Fibroblast of lung (primary cell): Measurements from ENCODE around the gene ZMAT2. TPM values are rescaled to one million over a fixed set of nuclear protein-coding genes. Genes with fewer than 3 reads are reported as not detected.
"Not testable (repeated sequence)": the region's sequence is repeated elsewhere in the genome, so short reads cannot be mapped to it uniquely, and the experiment has no call there.

Experiments
- DNase-seq, 2 donors: peaks; one replicate each; pipeline versions ENCODE4 v3.0.0 to v3.0.0-alpha.2; 2010; ENCODE audit warnings: low read depth in 2 of 2
- H2AFZ ChIP-seq: 2 replicates; pipeline ENCODE4 v1.5.1; 2012; ENCODE audit warnings: low read length, control low read depth, inconsistent platforms
- H3K27ac ChIP-seq: 2 replicates; pipeline ENCODE4 v1.5.1; 2011; ENCODE audit warnings: low read length, control low read depth; ENCODE audit not compliant: insufficient read depth
- H3K27me3 ChIP-seq: 2 replicates; pipeline ENCODE4 v1.5.1; 2011; ENCODE audit warnings: mild to moderate bottlenecking, low read length; ENCODE audit not compliant: control insufficient read depth, insufficient read depth
- H3K36me3 ChIP-seq: 2 replicates; pipeline ENCODE4 v1.5.1; 2011; ENCODE audit warnings: low read length; ENCODE audit not compliant: control insufficient read depth, insufficient read depth
- H3K4me1 ChIP-seq: 2 replicates; pipeline ENCODE4 v1.5.1; 2011; ENCODE audit warnings: low read length; ENCODE audit not compliant: control insufficient read depth, insufficient read depth; ENCODE audit errors: extremely low read depth
- H3K4me2 ChIP-seq: 2 replicates; pipeline ENCODE4 v1.5.1; 2011; ENCODE audit warnings: low read length, control low read depth; ENCODE audit not compliant: insufficient read depth; ENCODE audit errors: extremely low read depth
- H3K4me3 ChIP-seq, 4 experiments: fragments of 200-600 bp in 1 of 4; sonication (generic) in 1 of 4; replicated peaks in 1 of 4; 2 replicates each; pipeline ENCODE4 v1.5.1; 2011 to 2016; ENCODE audit warnings: low read length in 4 of 4, low read depth in 3 of 4, mild to moderate bottlenecking in 3 of 4, control low read depth in 2 of 4, inconsistent platforms in 1 of 4, mixed read lengths in 1 of 4; ENCODE audit not compliant: insufficient read depth in 1 of 4; ENCODE audit errors: control extremely low read depth in 1 of 4
- H3K79me2 ChIP-seq: 2 replicates; pipeline ENCODE4 v1.5.1; 2012; ENCODE audit warnings: mild to moderate bottlenecking, low read length, inconsistent platforms; ENCODE audit not compliant: control insufficient read depth, insufficient read depth
- H3K9ac ChIP-seq: 2 replicates; pipeline ENCODE4 v1.5.1; 2011; ENCODE audit warnings: mild to moderate bottlenecking, low read length, control low read depth; ENCODE audit not compliant: insufficient read depth
- H3K9me3 ChIP-seq: 2 replicates; pipeline ENCODE4 v1.5.1; 2012; ENCODE audit warnings: low read depth, low read length; ENCODE audit not compliant: control insufficient read depth, insufficient read depth
- H4K20me1 ChIP-seq: 2 replicates; pipeline ENCODE4 v1.5.1; 2011; ENCODE audit warnings: low read length; ENCODE audit not compliant: control insufficient read depth, insufficient read depth; ENCODE audit errors: extremely low read depth
- EZH2 ChIP-seq: IDR thresholded peaks from 2 replicates; pipeline ENCODE4 v1.5.1; 2012; ENCODE audit warnings: low read length, control low read depth, mild to moderate bottlenecking; ENCODE audit errors: missing control alignments
- polyA minus RNA-seq: library from RNA; depleted of rRNA, polyadenylated mRNA; stranded (reverse); fragments of >200 nt; gene quantifications from 2 replicates; pipeline ENCODE4 v1.2.3, GENCODE V29; 2011; ENCODE audit warnings: low replicate concordance
- polyA plus RNA-seq, 2 donors: library from polyadenylated mRNA; depleted of rRNA in 1 of 2; stranded (reverse) in 1 of 2; unstranded in 1 of 2; fragments of >200 nt; gene quantifications; 2 replicates each; pipeline ENCODE4 v1.2.1, GENCODE V29; 2011 to 2012; ENCODE audit warnings: missing spikeins in 1 of 2
- total RNA-seq: library from RNA; depleted of rRNA; stranded (reverse); fragments of >200 nt; gene quantifications from 2 replicates; pipeline ENCODE4 v1.2.1, GENCODE V29; 2014
- TF ChIP-seq, protein P1 (sequence below), 2 donors: IDR thresholded peaks in 1 of 2; conservative IDR thresholded peaks in 1 of 2; 1 replicate in 1 of 2; 2 replicates in 1 of 2; pipeline ENCODE4 v1.5.1; 2011 to 2012; ENCODE audit warnings: low read length in 2 of 2, control low read depth in 1 of 2, inconsistent platforms in 1 of 2, low read depth in 1 of 2, mild to moderate bottlenecking in 1 of 2

Gene ZMAT2, protein sequence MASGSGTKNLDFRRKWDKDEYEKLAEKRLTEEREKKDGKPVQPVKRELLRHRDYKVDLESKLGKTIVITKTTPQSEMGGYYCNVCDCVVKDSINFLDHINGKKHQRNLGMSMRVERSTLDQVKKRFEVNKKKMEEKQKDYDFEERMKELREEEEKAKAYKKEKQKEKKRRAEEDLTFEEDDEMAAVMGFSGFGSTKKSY
- total RNA-seq (69.4 and 77.0 TPM in 2 replicates), polyA plus RNA-seq (85.5 and 85.6 TPM in 2 replicates), polyA minus RNA-seq (15.5 and 17.4 TPM in 2 replicates)
- 96.6 and 97.6 TPM in 2 replicates for polyA plus RNA-seq (2012)

DNA sequence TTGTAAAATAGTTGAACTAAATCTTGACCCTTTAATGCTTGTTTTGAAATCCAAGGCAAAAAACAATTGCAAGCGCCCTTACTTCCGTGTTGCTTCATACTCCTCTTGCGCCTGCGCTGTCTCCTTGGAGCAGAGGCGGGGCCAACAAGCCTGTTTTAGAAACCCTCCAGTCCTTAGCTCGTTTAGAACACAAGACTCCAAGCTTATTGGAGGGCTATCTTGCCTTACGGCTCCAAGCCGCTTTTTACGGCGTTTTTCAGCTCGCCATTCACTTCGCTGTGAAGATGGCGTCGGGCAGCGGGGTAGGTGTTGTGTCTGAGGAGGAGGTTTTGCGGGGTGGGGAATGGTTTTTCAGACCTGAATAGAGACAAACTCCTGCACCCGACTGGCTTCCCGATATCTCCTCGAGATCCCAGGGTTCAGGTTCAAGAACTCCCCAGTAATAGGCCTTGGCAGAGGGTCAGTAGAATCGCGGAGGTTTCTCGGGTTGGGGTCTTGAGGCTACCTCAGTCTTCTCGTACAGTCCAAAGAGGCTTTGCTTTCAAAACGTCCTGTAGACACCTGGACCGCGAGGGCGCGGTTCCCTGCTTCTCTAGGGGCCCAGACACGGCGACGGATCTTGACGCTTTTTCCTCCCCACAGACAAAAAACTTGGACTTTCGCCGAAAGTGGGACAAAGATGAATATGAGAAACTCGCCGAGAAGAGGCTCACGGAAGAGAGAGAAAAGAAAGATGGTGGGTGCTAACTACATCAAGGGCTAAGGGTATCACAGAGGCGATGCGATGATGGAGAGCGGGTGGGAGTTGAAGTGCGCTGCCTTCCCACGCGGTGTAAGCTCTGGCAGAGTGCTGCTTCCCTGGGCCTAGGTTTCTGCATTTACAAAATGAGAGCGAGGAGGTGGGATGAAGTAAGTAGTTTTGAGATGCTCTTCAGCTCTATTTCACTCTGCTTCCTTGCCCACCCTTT, at the start of gene ZMAT2:
Gene ZMAT2, plus strand, starts transcription at position 271 of the 968 bp plus-strand sequence. Its CDS starts 14 bp downstream, at position 285.
- Histone ChIP-seq H3K36me3 (peaks cover 21% of the 10 kb centered on the region), H3K79me2 (peaks cover 15% of the 10 kb centered on the region), H3K4me2 (peak within 1 kb of the TSS; percentile 68), H3K27me3 (no peaks in the 10 kb centered on the region), H3K4me3 (peak within 1 kb of the TSS; percentile 63 to 99 (median 86)), H3K9ac (peak within 1 kb of the TSS; percentile 54), H2AFZ (peak within 1 kb of the TSS; percentile 64), H3K4me1 (no peaks in the 10 kb centered on the region), H4K20me1 (no peaks in the 10 kb centered on the region), H3K9me3 (no peaks in the 10 kb centered on the region), H3K27ac (peak within 1 kb of the TSS; percentile 62)
- peak; percentile 99 for DNase-seq
- TF ChIP-seq, protein P1, sequence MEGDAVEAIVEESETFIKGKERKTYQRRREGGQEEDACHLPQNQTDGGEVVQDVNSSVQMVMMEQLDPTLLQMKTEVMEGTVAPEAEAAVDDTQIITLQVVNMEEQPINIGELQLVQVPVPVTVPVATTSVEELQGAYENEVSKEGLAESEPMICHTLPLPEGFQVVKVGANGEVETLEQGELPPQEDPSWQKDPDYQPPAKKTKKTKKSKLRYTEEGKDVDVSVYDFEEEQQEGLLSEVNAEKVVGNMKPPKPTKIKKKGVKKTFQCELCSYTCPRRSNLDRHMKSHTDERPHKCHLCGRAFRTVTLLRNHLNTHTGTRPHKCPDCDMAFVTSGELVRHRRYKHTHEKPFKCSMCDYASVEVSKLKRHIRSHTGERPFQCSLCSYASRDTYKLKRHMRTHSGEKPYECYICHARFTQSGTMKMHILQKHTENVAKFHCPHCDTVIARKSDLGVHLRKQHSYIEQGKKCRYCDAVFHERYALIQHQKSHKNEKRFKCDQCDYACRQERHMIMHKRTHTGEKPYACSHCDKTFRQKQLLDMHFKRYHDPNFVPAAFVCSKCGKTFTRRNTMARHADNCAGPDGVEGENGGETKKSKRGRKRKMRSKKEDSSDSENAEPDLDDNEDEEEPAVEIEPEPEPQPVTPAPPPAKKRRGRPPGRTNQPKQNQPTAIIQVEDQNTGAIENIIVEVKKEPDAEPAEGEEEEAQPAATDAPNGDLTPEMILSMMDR (conservative IDR thresholded peaks at IDR 0.05 in 1 of 2, IDR thresholded peaks at IDR 0.05 in 1 of 2; ENCODE audit: low read depth in 1 of 2, low read length in 2 of 2) = no peak
- no peak for TF ChIP-seq EZH2

DNA sequence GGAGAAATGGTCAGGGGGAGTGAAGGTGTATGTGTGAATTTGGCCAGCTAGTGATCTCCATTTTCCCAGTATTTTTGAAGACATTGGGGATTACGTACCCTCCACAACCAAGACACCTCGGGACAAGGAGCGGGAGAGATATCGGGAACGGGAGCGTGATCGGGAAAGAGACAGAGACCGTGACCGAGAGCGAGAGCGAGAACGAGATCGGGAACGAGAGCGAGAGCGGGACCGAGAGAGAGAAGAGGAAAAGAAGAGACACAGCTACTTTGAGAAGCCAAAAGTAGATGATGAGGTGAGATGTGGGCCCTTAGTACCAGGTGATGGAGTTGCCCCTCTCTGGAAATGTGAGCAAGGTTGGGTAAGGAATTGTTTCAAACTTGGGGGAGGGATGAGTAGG, 41.4 kb upstream of the ZMAT2 start:
- Histone ChIP-seq H2AFZ (no peak overlapping the region), H3K36me3 (peaks cover 34% of the 10 kb centered on the region), H4K20me1 (no peaks in the 10 kb centered on the region), H3K9me3 (no peaks in the 10 kb centered on the region), H3K9ac (no peak overlapping the region), H3K4me2 (no peak overlapping the region), H3K27me3 (no peaks in the 10 kb centered on the region), H3K79me2 (no peaks in the 10 kb centered on the region), H3K4me1 (no peaks in the 10 kb centered on the region), H3K4me3 (no peak overlapping the region), H3K27ac (no peak overlapping the region)
- no peak for DNase-seq
- TF ChIP-seq, protein P1 (conservative IDR thresholded peaks at IDR 0.05 in 1 of 2, IDR thresholded peaks at IDR 0.05 in 1 of 2; ENCODE audit: low read depth in 1 of 2, low read length in 2 of 2) = no peak
- no peak for TF ChIP-seq EZH2

DNA sequence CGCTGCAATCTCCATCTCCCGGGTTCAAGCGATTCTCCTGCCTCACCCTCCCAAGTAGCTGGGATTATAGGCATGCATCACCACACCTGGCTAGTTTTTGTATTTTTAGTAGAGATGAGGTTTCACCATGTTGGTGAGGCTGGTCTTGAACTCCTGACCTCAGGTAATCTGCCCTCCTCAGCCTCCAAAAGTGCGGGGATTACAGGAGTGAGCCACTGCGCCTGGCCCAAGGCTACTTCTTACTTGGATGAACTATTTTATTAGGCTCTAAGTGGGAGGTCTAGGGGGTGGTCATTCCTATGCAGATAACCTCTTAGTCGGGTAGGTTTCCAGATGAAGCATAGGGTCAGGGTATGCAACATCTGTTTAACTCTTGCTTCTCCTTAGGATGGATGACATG, 39.9 kb upstream of the ZMAT2 start:
- not testable (repeated sequence) for H3K4me3 ChIP-seq, H3K79me2 ChIP-seq

More for the DNA sequence above, 39.9 kb upstream of the ZMAT2 start:
- not testable (repeated sequence) for H3K4me1 ChIP-seq, H3K27me3 ChIP-seq, H3K9ac ChIP-seq, H3K9me3 ChIP-seq, H4K20me1 ChIP-seq, H3K4me2 ChIP-seq, H3K27ac ChIP-seq, DNase-seq, H2AFZ ChIP-seq
- peaks cover 30% of the 10 kb centered on the region for H3K36me3 ChIP-seq
